ENCODE measurements around the gene GRIP1.

DNA sequence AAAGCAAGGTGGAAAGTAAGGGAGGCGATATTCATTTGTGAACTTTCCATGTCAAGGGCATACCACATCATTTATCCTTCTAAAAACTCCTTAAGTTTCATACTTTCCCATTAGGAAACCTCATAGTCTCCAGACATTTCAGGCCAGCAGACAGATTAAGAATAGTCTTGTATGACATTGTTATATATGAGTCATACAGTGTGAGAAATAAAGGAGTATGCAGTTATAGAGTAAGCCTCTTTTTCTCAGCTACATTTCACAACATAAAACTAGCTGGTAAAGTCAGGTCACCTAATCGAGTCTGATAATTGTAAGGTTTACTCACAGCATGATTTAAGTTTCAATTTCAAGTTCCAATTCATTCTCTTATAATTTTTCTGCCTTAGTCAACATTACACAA is 164.3 kb downstream of the GRIP1 start:
- TF ChIP-seq, protein P1, sequence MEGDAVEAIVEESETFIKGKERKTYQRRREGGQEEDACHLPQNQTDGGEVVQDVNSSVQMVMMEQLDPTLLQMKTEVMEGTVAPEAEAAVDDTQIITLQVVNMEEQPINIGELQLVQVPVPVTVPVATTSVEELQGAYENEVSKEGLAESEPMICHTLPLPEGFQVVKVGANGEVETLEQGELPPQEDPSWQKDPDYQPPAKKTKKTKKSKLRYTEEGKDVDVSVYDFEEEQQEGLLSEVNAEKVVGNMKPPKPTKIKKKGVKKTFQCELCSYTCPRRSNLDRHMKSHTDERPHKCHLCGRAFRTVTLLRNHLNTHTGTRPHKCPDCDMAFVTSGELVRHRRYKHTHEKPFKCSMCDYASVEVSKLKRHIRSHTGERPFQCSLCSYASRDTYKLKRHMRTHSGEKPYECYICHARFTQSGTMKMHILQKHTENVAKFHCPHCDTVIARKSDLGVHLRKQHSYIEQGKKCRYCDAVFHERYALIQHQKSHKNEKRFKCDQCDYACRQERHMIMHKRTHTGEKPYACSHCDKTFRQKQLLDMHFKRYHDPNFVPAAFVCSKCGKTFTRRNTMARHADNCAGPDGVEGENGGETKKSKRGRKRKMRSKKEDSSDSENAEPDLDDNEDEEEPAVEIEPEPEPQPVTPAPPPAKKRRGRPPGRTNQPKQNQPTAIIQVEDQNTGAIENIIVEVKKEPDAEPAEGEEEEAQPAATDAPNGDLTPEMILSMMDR (IDR thresholded peaks at IDR 0.05; ENCODE audit: low read depth, low read length, poor library complexity, severe bottlenecking) = no peak
- no peak for TF ChIP-seq EZH2phosphoT487 (IDR thresholded peaks at IDR 0.05; ENCODE audit: borderline replicate concordance, low read length)
